Heart left ventricle (tissue), 16 donors: ENCODE results near the gene PHF2. TPM values are rescaled to one million over a fixed set of nuclear protein-coding genes. Genes with fewer than 3 reads are reported as not detected.

Experiments
- ATAC-seq, 4 donors: fragments of 200-7000 bp; cut with Tn5 transposase; one replicate each; pipeline ENCODE4 v1.9.1; 2020 to 2022; ENCODE audit warnings: moderate library complexity in 4 of 4, mild to moderate bottlenecking in 3 of 4, moderate number of reproducible peaks in 1 of 4
- DNase-seq, 5 donors: peaks; one replicate each; pipeline ENCODE4 v3.0.0-alpha.2; 2020
- H3K27ac ChIP-seq, 12 donors: fragments of 200-600 bp; sonication (generic) in 4 of 12; one replicate each; pipeline versions ENCODE4 v1.5.0 to v1.8.0; 2016 to 2022; ENCODE audit warnings: mild to moderate bottlenecking in 2 of 12
- H3K27me3 ChIP-seq, 9 donors: fragments of 200-600 bp; sonication (generic) in 2 of 9; one replicate each; pipeline versions ENCODE4 v1.5.1 to v1.8.0; 2016 to 2022; ENCODE audit warnings: mild to moderate bottlenecking in 3 of 9
- H3K36me3 ChIP-seq, 9 donors: fragments of 200-600 bp; sonication (generic) in 2 of 9; one replicate each; pipeline versions ENCODE4 v1.5.0 to v1.8.0; 2018 to 2022; ENCODE audit warnings: mild to moderate bottlenecking in 2 of 9
- H3K4me1 ChIP-seq, 12 donors: fragments of 200-600 bp; sonication (generic) in 4 of 12; one replicate each; pipeline versions ENCODE4 v1.5.0 to v1.8.0; 2016 to 2022; ENCODE audit warnings: mild to moderate bottlenecking in 3 of 12
- H3K4me3 ChIP-seq, 12 donors: fragments of 200-600 bp; sonication (generic) in 4 of 12; one replicate each; pipeline versions ENCODE4 v1.5.0 to v1.8.0; 2017 to 2022; ENCODE audit warnings: mild to moderate bottlenecking in 9 of 12, moderate library complexity in 4 of 12
- H3K9me3 ChIP-seq, 12 donors: fragments of 200-600 bp; sonication (generic) in 4 of 12; one replicate each; pipeline versions ENCODE4 v1.5.0 to v1.8.0; 2016 to 2022; ENCODE audit warnings: mild to moderate bottlenecking in 1 of 12
- POLR2A ChIP-seq, 2 donors: fragments of 450-650 bp; IDR thresholded peaks; one replicate each; pipeline ENCODE4 v1.6.1; 2017; ENCODE audit warnings: antibody characterized with exemption in 2 of 2, mild to moderate bottlenecking in 2 of 2, moderate library complexity in 2 of 2
- WGBS, 4 donors: extraction: QIAGEN DNeasy Blood & Tissue Kit in 2 of 4; methylation state at CpG; one replicate each; pipeline versions ENCODE4 v1.1.5 to v1.1.7; 2013 to 2018; 5-methylcytosine and 5-hydroxymethylcytosine counted together
- intact Hi-C, 10 donors: fragments of 100-400 bp; cut with DNase I; formaldehyde crosslinking; loops; one replicate each; pipeline versions ENCODE4 v1.11.1 to v1.14.2; 2022
- polyA plus RNA-seq, 2 donors: library from polyadenylated mRNA; stranded (reverse); fragments of 200-250 nt; gene quantifications; one replicate each; pipeline ENCODE4 v1.2.3, GENCODE V29; 2013
- total RNA-seq, 9 donors: library from RNA; depleted of rRNA in 2 of 9; stranded (reverse); fragments of >200 nt in 2 of 9; fragmentation: NEBNext Ultra II Directional in 3 of 9; extraction: Animal tissue kit (Norgen Biotek cat#: 25700) in 3 of 9; gene quantifications; one replicate each; pipeline versions ENCODE4 v1.1.0 to v1.2.4, GENCODE V29; 2016 to 2023
- TF ChIP-seq, protein P1 (sequence below), 12 donors: fragments of 200-600 bp; sonication (generic) in 4 of 12; IDR thresholded peaks; one replicate each; pipeline versions ENCODE4 v1.5.0 to v1.8.0; 2018 to 2022; ENCODE audit warnings: antibody characterized with exemption in 12 of 12, mild to moderate bottlenecking in 5 of 12
- donor health status: ischemic (EF 13 %, LVEDD 7.1; RV severe dilation, severe dysfunction).
- donor health status: healthy with polysubstance abuse.
- donor health status: DM: no; HTN: yes; CAD: no.
- donor health status: DM: no; HTN: no; CAD: no.
- donor health status: ischemic (EF 25% LVEDD 6.9; RV normal size, moderate dysfunction).
- donor health status: ischemic (EF 25% LVEDD 5.7; RV mildly dilated, moderate dysfunction).
- donor health status: healthy.
- donor health status: DM: yes; HTN: yes; CAD: no.
- donor health status: ischemic (EF 35%, LVEDD 5.7; RV mildly dilated, moderate dysfunction).
- donor health status: nonischemic (EF 11% LVEDD 7.7; RV severe dilation, severe dysfunction).
- donor health status: DM: yes; HTN: yes; CAD: no.
- donor health status: PGD.
- donor health status: ischemic (EF 29% LVEDD 5.4; RV normal size, mild dysfunction).
- donor health status: nonischemic (EF 23%, LVEDD 6.1; RV moderate dilation, normal function).

Gene PHF2
- total and polyA plus RNA-seq, 11 donors = 18.8 to 37.2 (median 22.1) TPM

DNA sequence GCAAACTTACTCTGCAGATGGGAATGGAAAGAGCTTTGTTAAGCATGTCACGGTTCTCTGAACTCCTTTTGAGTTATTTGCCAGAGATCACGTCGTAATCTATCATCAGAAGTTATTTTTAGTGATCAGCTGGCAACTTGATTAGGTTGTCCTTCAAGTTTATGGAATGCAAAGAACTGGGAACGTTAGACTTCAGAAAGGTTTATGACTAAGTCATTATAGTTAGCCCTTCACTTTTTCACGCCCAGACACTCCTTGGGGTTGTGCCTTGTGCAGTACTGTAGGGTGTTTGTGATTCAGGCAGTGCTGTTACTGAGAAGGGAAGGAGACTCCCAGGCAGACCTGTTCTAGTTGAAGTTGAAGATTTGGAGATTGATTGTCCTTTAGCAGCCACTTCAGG lies 26.8 kb upstream of the PHF2 start:
- ATAC-seq (peak in 3 of 4 donors; percentile 39 to 81 (median 75)), DNase-seq (no peak)
- Histone ChIP-seq H3K36me3 (peaks cover 0 to 94% (median 70%) of the 10 kb centered on the region in 9 donors), H3K4me3 (no peak overlapping the region), H3K27ac (peak overlapping the region in 3 of 12 donors; percentile 22 to 43 (median 31)), H3K4me1 (peaks cover 0 to 26% (median 2%) of the 10 kb centered on the region in 12 donors), H3K9me3 (no peaks in the 10 kb centered on the region), H3K27me3 (no peaks in the 10 kb centered on the region)
- WGBS, 4 donors = 40 to 53% (median 53%) methylated on average over 5 of the region's 5 CpGs
- intact Hi-C loops = no loop called here
- TF ChIP-seq POLR2A (IDR thresholded peaks at IDR 0.05) = no peak
- TF ChIP-seq, protein P1, sequence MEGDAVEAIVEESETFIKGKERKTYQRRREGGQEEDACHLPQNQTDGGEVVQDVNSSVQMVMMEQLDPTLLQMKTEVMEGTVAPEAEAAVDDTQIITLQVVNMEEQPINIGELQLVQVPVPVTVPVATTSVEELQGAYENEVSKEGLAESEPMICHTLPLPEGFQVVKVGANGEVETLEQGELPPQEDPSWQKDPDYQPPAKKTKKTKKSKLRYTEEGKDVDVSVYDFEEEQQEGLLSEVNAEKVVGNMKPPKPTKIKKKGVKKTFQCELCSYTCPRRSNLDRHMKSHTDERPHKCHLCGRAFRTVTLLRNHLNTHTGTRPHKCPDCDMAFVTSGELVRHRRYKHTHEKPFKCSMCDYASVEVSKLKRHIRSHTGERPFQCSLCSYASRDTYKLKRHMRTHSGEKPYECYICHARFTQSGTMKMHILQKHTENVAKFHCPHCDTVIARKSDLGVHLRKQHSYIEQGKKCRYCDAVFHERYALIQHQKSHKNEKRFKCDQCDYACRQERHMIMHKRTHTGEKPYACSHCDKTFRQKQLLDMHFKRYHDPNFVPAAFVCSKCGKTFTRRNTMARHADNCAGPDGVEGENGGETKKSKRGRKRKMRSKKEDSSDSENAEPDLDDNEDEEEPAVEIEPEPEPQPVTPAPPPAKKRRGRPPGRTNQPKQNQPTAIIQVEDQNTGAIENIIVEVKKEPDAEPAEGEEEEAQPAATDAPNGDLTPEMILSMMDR (IDR thresholded peaks at IDR 0.05) = no peak

DNA sequence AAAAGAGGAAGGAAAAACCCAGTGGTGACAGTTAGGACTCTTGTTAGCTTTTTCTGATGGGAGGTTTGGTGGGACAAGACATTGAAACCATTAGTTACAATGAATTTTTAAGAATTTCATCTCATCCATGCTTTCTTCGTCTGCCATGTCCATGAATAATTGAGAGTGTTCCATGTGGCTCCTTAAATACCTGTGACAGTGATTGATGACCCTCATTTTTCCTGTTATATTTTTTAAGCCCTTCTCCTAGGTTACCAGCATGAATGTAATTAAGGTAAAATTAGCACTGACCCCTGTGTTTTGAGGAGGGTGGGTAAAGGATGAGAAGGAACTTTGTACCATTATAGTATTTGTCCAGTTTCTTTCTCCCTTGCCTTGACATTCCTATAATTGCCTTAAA lies 23.5 kb upstream of the PHF2 start:
- no peaks in the 10 kb centered on the region for H3K9me3 ChIP-seq
- H3K4me1 ChIP-seq = peaks cover 0 to 15% (median 2%) of the 10 kb centered on the region in 12 donors
- TF ChIP-seq, protein P1 (IDR thresholded peaks at IDR 0.05) = no peak
- no peak for TF ChIP-seq POLR2A (IDR thresholded peaks at IDR 0.05)
- H3K36me3 ChIP-seq = peaks cover 0 to 97% (median 77%) of the 10 kb centered on the region in 9 donors
- no peak overlapping the region for H3K27ac ChIP-seq
- H3K4me3 ChIP-seq = no peak overlapping the region
- DNase-seq = no peak
- no peaks in the 10 kb centered on the region for H3K27me3 ChIP-seq
- WGBS, 4 donors = 95 to 100% (median 98%) methylated on average over 1 of the region's 1 CpG
- no peak for ATAC-seq
- intact Hi-C loops = no loop called here

DNA sequence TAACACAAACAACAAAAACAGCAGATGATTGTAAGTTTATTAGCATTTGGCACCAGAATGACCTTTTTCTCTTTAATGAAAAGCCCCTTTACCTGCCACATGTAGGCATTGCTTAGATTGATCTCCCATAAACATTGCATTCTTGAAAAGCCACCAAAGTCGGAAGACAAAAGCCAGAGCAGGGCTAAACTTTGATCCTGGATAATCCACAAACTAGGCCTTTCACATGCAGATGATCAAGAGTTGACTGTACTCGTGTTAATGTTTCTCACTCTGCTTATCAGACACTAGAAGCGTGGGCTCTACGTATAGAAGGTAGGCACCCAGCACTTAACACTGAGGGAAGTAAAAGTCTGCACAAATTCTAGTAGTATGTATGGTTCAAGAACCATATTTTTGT lies 21.0 kb upstream of the PHF2 start:
- Histone ChIP-seq H3K27ac (no peak overlapping the region), H3K36me3 (peaks cover 0 to 97% (median 92%) of the 10 kb centered on the region in 9 donors), H3K27me3 (no peaks in the 10 kb centered on the region), H3K9me3 (no peaks in the 10 kb centered on the region), H3K4me1 (peaks cover 0 to 5% (median 0%) of the 10 kb centered on the region in 12 donors), H3K4me3 (no peak overlapping the region)
- TF ChIP-seq POLR2A (IDR thresholded peaks at IDR 0.05) = no peak
- TF ChIP-seq, protein P1 (IDR thresholded peaks at IDR 0.05) = no peak
- WGBS, 4 donors = 73 to 86% (median 78%) methylated on average over 4 of the region's 4 CpGs
- intact Hi-C loops = no loop called here
- ATAC-seq (no peak), DNase-seq (no peak)

DNA sequence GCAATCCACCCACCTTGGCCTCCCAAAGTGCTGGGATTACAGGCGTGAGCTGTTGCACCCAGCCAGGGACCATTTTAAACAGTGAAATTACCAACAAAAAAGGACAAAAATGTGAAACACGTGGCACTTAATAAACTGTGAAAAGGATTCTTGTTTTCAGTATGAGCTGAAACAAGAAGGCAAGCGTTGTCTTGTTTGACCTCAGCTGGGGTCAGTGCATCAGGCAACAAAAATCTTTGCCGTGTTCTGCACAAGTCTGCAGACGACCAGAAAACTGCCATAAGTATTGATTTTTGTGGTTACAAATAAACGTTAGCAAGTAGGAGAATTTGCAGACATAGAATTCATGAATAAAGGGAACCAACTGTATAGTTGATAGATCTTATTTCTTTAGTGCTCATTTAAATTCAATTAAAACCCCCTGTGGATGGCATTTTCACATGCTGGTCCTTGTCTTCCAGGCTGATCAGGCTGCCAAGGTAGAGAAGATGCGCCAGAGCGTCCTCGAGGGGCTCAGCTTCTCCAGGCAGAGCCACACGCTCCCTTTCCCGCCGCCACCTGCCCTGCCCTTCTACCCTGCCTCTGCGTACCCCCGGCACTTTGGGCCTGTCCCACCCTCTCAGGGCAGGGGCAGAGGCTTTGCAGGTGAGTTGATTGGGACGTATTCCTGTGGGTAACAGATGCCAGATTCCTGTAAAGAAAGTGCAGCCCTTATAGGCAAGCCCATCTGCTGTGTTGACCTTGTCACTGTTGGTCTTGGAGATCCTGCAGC lies 18.8 kb upstream of the PHF2 start:
- Histone ChIP-seq H3K4me1 (peaks cover 0 to 5% (median 0%) of the 10 kb centered on the region in 12 donors), H3K9me3 (no peaks in the 10 kb centered on the region), H3K36me3 (peaks cover 0 to 97% (median 92%) of the 10 kb centered on the region in 9 donors), H3K4me3 (no peak overlapping the region), H3K27me3 (no peaks in the 10 kb centered on the region), H3K27ac (no peak overlapping the region)
- intact Hi-C loops = no loop called here
- WGBS, 4 donors = 91 to 95% (median 94%) methylated on average over 15 of the region's 15 CpGs
- ATAC-seq (no peak), DNase-seq (no peak)
- no peak for TF ChIP-seq POLR2A (IDR thresholded peaks at IDR 0.05)
- TF ChIP-seq, protein P1 (IDR thresholded peaks at IDR 0.05) = no peak
